Measurements from ENCODE around the gene ADRA2C.

ADRA2C gene

GRCh38 chr4:3732076-3733028, 33.8 kb upstream of the ADRA2C start:
- no peak for DNase-seq (ENCODE audit: extremely low read depth, low read depth)
- TF ChIP-seq CTCF (IDR thresholded peaks at IDR 0.05; ENCODE audit: low read depth, low read length, missing control alignments), result no peak
- no peak overlapping the region for H3K4me3 ChIP-seq (replicated peaks; ENCODE audit: low read depth, low read length)

GRCh38 chr4:3733195-3733594, 33.0 kb upstream of the ADRA2C start:
- no peak overlapping the region for H3K4me3 ChIP-seq (replicated peaks; ENCODE audit: low read depth, low read length)
- DNase-seq (ENCODE audit: extremely low read depth, low read depth), result no peak
- TF ChIP-seq CTCF (IDR thresholded peaks at IDR 0.05; ENCODE audit: low read depth, low read length, missing control alignments), result no peak

GRCh38 chr4:3735196-3735595, 31.0 kb upstream of the ADRA2C start:
- DNase-seq (ENCODE audit: extremely low read depth, low read depth), result no peak
- H3K4me3 ChIP-seq (replicated peaks; ENCODE audit: low read depth, low read length), result no peak overlapping the region
- no peak for TF ChIP-seq CTCF (IDR thresholded peaks at IDR 0.05; ENCODE audit: low read depth, low read length, missing control alignments)

- no peak for DNase-seq (ENCODE audit: extremely low read depth, low read depth)
- no peak for TF ChIP-seq CTCF (IDR thresholded peaks at IDR 0.05; ENCODE audit: low read depth, low read length, missing control alignments)
- H3K4me3 ChIP-seq (replicated peaks; ENCODE audit: low read depth, low read length), result no peak overlapping the region
Observed at GRCh38 chr4:3736290-3736689, 29.9 kb upstream of the ADRA2C start.

GRCh38 chr4:3736806-3737205, 29.4 kb upstream of the ADRA2C start:
- H3K4me3 ChIP-seq (replicated peaks; ENCODE audit: low read depth, low read length), result no peak overlapping the region
- no peak for DNase-seq (ENCODE audit: extremely low read depth, low read depth)
- no peak for TF ChIP-seq CTCF (IDR thresholded peaks at IDR 0.05; ENCODE audit: low read depth, low read length, missing control alignments)

GRCh38 chr4:3739577-3739976, 26.6 kb upstream of the ADRA2C start:
- TF ChIP-seq CTCF (IDR thresholded peaks at IDR 0.05; ENCODE audit: low read depth, low read length, missing control alignments), result no peak

More at GRCh38 chr4:3739577-3739976, 26.6 kb upstream of the ADRA2C start:
- DNase-seq (ENCODE audit: extremely low read depth, low read depth), result no peak
- H3K4me3 ChIP-seq (replicated peaks; ENCODE audit: low read depth, low read length), result no peak overlapping the region
